K562 (cell line): ENCODE measurements around the gene CEP43.

Source experiments
- EZH2 ChIP-seq: IDR thresholded peaks from 2 replicates; pipeline ENCODE4 v1.6.1; 2012; ENCODE audit warnings: low read depth, mild to moderate bottlenecking, inconsistent platforms, low read length, borderline replicate concordance
- FOXA3 ChIP-seq, 2 experiments: fragments of 450-650 bp in 1 of 2; sonication (generic) in 1 of 2; formaldehyde crosslinking; IDR thresholded peaks in 1 of 2; conservative IDR thresholded peaks in 1 of 2; 2 replicates each; pipeline versions ENCODE4 v1.4.0 to v1.8.0; 2020 to 2022; ENCODE audit warnings: mild to moderate bottlenecking in 2 of 2, missing genetic modification reagents in 1 of 2
- MNT ChIP-seq, 2 experiments: fragments of 450-650 bp; conservative IDR thresholded peaks; 2 replicates each; pipeline ENCODE4 v1.6.1; 2017; ENCODE audit warnings: mild to moderate bottlenecking in 2 of 2, moderate library complexity in 2 of 2
- MTA1 ChIP-seq: fragments of 450-650 bp; IDR thresholded peaks from 2 replicates; pipeline ENCODE4 v1.6.1; 2017; ENCODE audit warnings: borderline replicate concordance
- PCBP2 ChIP-seq: fragments of 200-400 bp; formaldehyde crosslinking; IDR thresholded peaks from 2 replicates; pipeline ENCODE4 v1.6.1; 2018; ENCODE audit warnings: low read length, low read depth, mild to moderate bottlenecking, moderate library complexity; ENCODE audit not compliant: poor library complexity, severe bottlenecking
- SAFB2 ChIP-seq: fragments of 200-400 bp; formaldehyde crosslinking; IDR thresholded peaks from 2 replicates; pipeline ENCODE4 v1.6.1; 2018; ENCODE audit warnings: borderline replicate concordance, low read length, low read depth, moderate library complexity; ENCODE audit not compliant: severe bottlenecking
- XRCC5 ChIP-seq: fragments of 200-400 bp; formaldehyde crosslinking; IDR thresholded peaks from 2 replicates; pipeline ENCODE4 v1.6.1; 2017; ENCODE audit warnings: low read depth, mild to moderate bottlenecking, low read length
- ZNF280A ChIP-seq: fragments of 450-650 bp; IDR thresholded peaks from 2 replicates; pipeline ENCODE4 v1.6.1; 2018; ENCODE audit warnings: mild to moderate bottlenecking, low read depth; ENCODE audit not compliant: partially characterized antibody

GRCh38 chr6:166960609-166960978, 38.6 kb upstream of the CEP43 start:
- TF ChIP-seq XRCC5, result no peak
- no peak for TF ChIP-seq FOXA3 (CRISPR knock-in tag; conservative IDR thresholded peaks at IDR 0.05 in 1 of 2, IDR thresholded peaks at IDR 0.05 in 1 of 2)
- no peak for TF ChIP-seq MTA1
- no peak for TF ChIP-seq PCBP2
- TF ChIP-seq SAFB2, result no peak
- no peak for TF ChIP-seq EZH2
- TF ChIP-seq ZNF280A, result no peak
- no peak for TF ChIP-seq MNT (conservative IDR thresholded peaks at IDR 0.05)
